ENCODE results near the gene SYNE3.

Gene SYNE3

DNA sequence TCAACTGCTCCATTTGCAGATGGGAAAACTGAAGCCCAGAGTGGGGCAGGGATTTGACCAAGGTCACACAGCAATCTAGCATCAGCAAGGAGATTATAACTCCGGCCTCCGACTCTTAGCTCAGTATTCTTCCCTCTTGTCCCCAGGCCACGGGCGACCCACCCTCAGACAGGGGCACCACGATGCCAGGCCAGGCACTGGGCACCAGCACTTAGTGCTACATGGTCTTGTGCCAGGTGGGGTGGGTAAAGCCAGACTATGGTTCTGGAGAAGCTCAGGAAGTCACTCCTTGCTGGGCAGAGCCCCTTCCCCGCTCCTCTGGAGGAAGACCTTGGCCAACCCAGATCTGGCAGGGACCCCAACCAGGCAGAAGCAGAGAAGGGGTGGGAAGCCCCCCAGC is 41.5 kb downstream of the SYNE3 start:
- no peak for DNase-seq (ENCODE audit: low read depth)

- DNase-seq (ENCODE audit: low read depth), result no peak
Observed at GRCh38 chr14:95474486-95474885, 42.0 kb downstream of the SYNE3 start.

DNA sequence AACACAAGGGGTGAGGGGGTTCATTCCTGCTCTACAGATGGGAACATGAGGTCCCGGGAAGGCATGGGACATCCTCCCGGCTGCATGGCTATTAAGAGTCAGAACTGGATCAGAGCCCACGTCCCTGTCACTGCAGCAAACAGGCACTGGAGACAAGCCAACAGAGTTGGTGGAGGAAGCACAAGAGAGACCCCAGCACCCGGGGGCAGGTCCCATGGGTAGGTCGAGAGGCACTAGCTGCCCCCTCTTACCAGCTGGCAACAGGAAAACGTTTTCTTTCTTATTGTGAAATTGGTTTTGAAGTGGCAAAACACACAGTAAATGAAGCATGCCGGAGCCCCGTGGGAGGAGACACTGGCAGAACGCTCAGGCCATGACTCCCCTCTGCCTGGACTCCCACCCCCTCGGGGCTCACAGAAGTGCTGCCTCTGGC is 43.6 kb downstream of the SYNE3 start:
- DNase-seq (ENCODE audit: low read depth), result no peak

- DNase-seq (ENCODE audit: low read depth), result no peak
Observed at GRCh38 chr14:95471476-95471875, 45.0 kb downstream of the SYNE3 start.

DNA sequence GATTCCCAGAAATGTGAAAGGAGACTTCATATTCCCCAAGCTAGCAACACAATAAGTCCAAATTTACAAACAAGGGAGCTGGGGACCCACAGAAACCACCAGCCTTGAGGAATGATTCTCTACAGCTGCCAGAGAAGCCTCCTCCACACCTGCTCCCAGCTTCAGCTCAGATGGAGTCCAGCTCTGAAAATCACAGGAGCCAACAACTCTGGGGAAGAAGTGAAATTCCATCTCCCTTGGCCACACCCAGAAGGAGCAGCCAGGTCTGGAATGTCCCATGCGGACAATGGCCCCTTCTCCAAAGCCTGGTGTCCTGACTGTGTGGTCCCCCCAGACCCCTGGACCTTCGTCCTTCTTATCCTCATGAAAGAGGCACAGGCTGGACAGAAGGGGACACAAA is 45.4 kb downstream of the SYNE3 start:
- no peak for DNase-seq (ENCODE audit: low read depth)

DNA sequence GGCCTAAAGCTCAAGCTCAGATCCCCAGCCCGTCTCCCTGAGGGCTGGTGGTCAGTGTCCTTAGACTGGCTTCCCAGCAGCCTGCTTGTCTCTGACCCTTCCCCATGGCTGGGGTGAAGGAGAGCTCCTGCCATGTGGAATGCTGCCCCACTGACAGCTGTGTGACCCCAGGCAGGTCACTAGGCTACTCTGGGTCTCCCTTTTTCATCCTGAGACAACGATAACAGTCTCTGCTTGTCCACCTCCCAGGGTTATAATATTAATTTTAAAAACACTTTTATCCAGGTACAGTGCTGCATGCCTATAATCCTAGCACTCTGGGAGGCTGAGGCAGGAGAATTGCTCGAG is 47.3 kb downstream of the SYNE3 start:
- no peak for DNase-seq (ENCODE audit: low read depth)

DNA sequence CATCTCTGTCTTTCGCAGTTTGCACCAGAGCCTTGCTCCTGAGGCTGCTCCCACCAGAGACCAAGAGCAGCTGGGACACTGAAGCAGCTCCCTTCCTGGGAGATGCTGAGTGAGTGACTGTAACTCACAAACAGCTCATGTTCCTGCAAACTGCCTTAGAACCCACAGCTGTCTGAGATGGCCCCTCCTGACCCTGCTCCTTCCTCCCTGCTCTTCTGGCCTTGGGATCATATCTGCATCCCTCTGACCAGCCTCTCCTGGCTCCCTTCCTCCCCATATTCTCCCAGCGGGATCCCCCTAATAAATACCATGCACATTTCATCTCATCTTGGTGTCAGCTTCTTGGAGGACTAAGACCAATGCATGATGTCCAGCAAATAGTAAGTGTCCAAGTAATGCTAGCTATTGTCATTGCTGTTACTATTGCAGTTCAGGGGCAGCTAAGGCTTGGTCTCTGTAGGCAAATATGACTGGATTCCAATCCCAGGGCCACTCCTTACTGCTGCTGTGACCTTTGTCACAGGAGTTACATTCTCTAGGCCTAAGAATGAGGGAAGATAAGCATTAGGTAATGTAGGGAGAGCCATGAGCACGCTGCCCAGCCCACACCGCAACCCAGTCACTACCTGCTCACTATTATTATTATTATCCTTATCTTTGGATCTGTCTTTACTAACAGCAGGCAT is 47.9 kb downstream of the SYNE3 start:
- DNase-seq (ENCODE audit: low read depth), result no peak

DNA sequence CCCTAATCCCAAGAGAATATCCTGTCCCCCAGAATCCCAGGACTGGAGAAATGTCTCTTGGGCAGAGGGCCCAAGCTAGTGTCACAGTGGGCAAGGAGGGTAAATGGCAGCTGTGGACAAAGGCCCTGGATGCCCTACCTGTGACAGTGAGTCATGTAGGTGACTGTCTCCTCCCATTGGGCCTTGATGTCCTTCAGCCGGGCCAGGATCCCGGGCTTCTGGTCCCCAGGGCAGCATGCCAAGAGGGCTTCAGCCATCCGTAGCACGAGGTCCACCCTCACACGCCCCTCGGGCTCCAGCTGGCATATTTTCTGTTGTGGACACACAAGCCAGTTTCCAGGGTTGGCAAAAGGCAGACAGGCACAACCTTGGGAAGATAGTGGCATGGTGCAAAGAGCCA is 48.8 kb downstream of the SYNE3 start:
- no peak for DNase-seq (ENCODE audit: low read depth)

DNA sequence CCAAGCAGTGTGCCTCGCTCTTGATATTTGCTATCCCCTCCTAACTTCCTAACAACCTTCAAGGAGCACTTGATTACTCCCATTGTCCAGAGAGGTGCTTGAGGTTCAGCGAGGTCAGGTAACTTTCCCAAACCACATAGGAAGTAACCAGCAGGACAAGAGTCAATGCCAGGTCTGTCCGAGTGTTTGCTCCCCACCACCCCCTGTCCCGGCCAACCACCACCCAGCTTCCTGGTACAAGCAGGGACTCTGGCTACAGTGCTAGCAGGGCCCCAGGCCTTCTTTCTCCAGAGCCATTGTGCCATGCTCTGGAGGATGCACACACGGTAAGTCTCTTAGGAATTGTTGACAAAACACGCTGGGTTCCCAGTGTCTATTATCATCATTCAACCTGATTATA is 49.2 kb downstream of the SYNE3 start:
- DNase-seq (ENCODE audit: low read depth), result no peak

All from GM04504 (cell line).